Sciatic nerve (tissue), 2 donors: ENCODE measurements around the gene KLF16. TPM values are rescaled to one million over a fixed set of nuclear protein-coding genes. Genes with fewer than 3 reads are reported as not detected.

Experiments
- ATAC-seq: fragments of 200-7000 bp; cut with Tn5 transposase; one replicate; pipeline ENCODE4 v1.9.1; 2020; ENCODE audit warnings: mild to moderate bottlenecking, moderate library complexity
- DNase-seq: peaks from one replicate; pipeline ENCODE4 v3.0.0-alpha.2; 2020; ENCODE audit warnings: low spot score
- intact Hi-C: fragments of 100-400 bp; cut with DNase I; formaldehyde crosslinking; loops from one replicate; pipeline ENCODE4 v1.14.2; 2022
- total RNA-seq: library from RNA; stranded (reverse); fragmentation: NEBNext Ultra II Directional; extraction: Animal tissue kit (Norgen Biotek cat#: 25700); gene quantifications from one replicate; pipeline ENCODE4 v1.2.1, GENCODE V29; 2021
- donor health status: DM: no; HTN: no; CAD: no.
- donor health status: DM: no; HTN: no; CAD: no.

KLF16 gene
- total RNA-seq, 1 donor from 2014 or later, result 20.2 TPM

DNA sequence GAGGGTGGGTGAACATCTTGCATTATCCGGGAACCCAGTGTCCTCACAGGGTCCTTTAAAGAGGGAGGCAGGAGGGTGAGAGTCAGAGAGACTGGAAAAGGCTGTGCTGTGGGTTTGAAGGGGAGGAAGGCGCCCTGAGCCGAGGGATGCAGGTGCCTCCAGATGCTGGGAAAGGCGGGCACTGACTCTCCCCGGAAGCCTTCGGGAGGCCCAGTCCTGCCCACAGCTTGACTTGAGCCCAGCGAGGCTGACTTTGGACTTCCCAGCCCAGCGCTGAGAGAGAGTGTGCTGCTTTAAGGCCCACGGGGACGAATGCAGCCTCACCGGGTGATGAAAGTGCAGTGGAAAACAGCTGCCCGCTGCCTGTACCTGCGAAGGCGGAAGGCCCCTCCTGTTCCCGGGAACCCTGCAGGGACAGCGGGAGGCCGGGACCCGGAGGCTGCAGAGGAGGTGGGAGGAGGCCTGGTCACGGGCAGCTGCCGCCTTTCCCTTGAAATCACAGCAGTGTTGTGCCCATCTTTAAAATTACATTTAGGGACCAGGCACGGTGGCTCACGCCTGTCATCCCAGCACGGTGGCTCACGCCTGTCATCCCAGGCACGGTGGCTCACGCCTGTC, 31.2 kb downstream of the KLF16 start:
- no peak for ATAC-seq
- intact Hi-C loops, result no loop called here
- DNase-seq, result no peak

- DNase-seq, result no peak
- intact Hi-C loops, result no loop called here
- no peak for ATAC-seq
These were observed 32.4 kb downstream of the KLF16 start for GRCh38 chr19:1830978-1831377.

DNA sequence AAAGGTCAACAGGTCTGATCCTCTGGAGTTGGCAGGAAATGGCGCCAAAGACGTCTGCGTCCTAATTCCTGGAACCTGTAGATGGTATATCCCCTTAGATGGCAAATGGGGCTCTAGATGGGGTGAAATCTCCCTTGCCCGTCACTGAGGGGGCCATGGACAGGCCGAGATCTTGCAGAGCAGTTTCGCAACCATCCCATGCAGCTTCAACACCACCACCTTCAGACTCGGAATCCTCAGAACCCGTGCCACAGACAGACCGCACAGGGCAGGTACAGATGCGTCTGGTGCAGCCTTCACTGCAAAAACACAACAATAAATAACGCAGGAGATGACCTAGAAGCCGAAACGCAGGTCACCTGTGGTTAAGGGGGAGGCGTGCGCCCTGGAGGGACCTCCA, 32.8 kb downstream of the KLF16 start:
- intact Hi-C loops, result no loop called here
- ATAC-seq (no peak), DNase-seq (no peak)

- intact Hi-C loops, result no loop called here
- ATAC-seq, result no peak
- no peak for DNase-seq
These were observed 33.4 kb downstream of the KLF16 start for GRCh38 chr19:1829958-1830357.

- ATAC-seq (no peak), DNase-seq (no peak)
- intact Hi-C loops, result no loop called here
These were observed 34.8 kb downstream of the KLF16 start for GRCh38 chr19:1828279-1829238.

DNA sequence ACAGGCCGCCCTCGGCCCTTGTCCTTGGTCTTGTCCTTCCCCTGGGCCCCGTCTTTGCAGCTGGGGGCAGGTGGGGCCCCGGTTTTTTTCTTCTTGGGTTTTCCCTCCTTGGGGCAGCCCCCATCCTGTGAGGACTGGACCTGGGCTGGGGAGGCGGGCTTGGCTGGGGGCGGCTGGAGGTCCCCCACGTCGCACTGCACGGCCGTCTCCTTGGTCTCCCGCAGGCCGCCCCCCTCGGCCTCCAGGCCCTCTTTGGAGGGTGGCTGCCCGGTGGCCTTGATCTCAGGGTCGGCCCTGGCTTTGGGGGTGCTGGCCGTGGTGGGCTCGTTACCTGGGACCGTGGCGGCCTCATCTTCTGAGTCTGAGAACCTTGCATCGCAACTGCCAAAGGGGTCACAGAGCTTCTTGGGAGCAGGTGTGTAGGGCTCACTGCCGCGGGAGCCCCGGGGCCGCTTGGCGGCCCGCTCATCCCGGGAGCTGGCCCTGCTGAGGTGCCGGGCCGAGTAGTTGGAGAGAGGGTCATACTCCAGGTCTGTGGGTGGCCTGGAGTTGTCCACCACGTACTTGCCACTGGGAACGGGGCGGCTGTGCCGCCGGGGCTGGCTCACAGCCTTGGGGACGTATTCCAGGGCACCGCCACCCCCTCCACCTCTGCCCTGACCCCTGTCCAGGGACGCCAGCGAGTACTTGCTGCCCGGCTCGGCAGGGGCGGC, 35.7 kb downstream of the KLF16 start:
- intact Hi-C loops, result no loop called here
- DNase-seq, result no peak
- ATAC-seq, result no peak

GRCh38 chr19:1826557-1827521, 36.5 kb downstream of the KLF16 start:
- DNase-seq (no peak), ATAC-seq (peak; percentile 21)
- intact Hi-C loops, result no loop called here

GRCh38 chr19:1825909-1826556, 37.3 kb downstream of the KLF16 start:
- peak; percentile 89 for DNase-seq
- peak; percentile 90 for ATAC-seq
- intact Hi-C loops, result no loop called here

DNA sequence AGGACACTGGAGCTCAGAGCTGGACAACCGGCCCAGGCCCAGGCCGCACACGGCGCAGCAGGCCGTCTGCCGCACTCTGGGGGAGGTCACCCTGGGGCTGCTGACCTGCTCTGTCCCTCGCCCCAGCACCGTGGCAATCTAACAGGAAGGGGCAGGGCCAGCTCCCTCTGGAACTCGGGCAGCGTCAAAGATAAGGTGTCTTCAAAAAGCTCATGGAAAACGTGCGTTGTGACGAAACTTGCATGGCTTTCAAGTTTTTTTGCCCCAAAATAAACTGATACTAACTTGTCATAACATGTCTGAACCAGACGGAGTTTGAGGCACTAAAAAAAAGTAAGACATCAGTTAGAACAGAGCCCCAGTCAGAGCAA, 39.1 kb downstream of the KLF16 start:
- ATAC-seq (no peak), DNase-seq (no peak)
- intact Hi-C loops, result no loop called here

DNA sequence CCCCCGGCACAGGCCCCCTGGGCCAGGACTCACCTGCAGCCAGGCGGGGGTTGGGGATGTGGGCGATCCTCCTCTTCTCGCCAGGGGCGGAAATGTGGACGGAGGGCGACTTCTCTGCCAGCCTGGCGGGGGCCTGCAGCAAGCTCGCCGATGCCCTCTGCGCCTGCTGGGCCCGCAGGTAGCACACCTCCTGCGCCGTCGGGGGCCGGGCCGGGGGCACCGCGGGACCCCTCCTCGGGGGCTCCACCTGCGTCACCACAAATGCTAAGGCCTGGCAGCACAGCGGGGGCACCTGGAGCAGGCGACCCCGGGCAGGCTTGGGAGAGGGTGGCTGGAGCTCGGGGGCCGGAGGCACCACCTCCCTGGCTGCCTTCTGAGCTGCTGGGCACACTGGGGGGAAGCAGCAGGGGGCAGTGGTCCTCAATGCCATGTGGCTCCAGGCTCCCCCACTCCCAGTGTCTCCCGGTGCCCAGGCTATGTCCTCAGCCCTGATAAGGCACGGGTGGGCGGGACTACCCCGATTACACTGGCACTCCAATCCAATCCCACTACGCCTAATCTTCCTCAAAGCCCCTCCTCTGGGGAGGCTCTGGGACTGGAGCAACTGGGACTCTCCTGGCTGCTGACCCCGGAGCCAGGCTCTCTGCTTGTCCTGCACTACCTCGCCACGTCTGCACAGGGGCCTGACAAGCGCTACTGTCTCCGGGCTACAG, 39.7 kb downstream of the KLF16 start:
- ATAC-seq (no peak), DNase-seq (no peak)
- intact Hi-C loops, result no loop called here

GRCh38 chr19:1823020-1823419, 40.4 kb downstream of the KLF16 start:
- intact Hi-C loops, result no loop called here
- no peak for DNase-seq
- no peak for ATAC-seq

GRCh38 chr19:1822210-1822609, 41.2 kb downstream of the KLF16 start:
- no peak for ATAC-seq
- intact Hi-C loops, result no loop called here

DNA sequence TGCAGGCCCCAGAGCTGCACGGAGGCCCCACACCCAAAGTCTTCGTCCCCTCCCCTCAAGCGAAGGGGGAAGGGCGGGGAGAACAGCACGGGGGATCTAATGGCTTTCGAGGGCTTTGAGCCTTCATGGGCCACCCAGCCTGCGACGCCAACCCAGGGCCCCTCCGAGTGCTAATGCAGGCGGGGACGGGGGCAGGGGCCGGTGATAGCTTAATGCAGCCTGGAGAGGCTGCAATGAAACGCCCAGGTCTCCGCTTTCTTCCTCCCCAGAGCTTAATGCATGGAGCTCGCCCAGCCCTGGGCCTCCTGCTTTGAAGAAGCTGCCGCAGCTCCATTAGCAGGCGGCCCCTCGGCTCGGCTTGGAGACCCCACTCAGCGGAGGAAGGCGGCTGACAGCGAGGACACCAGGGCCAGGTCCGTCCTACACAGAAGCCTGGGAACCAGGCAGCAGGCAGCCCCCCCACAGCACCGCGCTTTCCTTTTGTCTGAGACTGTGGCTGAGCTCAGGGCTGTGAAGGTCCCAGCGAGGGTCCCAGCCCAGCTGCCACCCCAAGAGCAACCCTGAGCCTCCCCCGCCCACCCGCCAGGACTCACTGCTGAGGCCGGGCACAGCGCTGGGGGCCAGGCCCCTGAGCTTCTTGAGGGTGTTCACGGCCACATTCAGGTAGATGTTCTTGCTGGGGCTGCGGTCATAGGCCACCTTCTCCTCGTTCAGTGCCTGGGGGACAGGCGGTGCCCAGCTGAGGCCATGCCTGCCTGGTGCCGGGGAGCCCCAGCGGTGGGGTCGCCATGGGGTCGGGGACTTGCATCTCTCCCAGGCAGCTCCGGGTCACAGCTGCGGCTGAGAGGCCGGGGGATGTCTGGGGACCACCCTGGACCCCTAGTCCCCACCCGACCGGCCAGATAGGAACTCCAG, 43.8 kb downstream of the KLF16 start:
- intact Hi-C loops, result no loop called here
- ATAC-seq (no peak), DNase-seq (no peak)

More at GRCh38 chr19:1822210-1822609, 41.2 kb downstream of the KLF16 start:
- no peak for DNase-seq

GRCh38 chr19:1818549-1819195, 44.7 kb downstream of the KLF16 start:
- intact Hi-C loops, result no loop called here

GRCh38 chr19:1817553-1818179, 45.7 kb downstream of the KLF16 start:
- intact Hi-C loops, result no loop called here
- DNase-seq (no peak), ATAC-seq (no peak)

More at GRCh38 chr19:1818549-1819195, 44.7 kb downstream of the KLF16 start:
- no peak for DNase-seq
- no peak for ATAC-seq
